ENCODE measurements around the gene LRRC8D.
"Not testable (repeated sequence)": the region's sequence is repeated elsewhere in the genome, so short reads cannot be mapped to it uniquely, and the experiment has no call there.

DNA sequence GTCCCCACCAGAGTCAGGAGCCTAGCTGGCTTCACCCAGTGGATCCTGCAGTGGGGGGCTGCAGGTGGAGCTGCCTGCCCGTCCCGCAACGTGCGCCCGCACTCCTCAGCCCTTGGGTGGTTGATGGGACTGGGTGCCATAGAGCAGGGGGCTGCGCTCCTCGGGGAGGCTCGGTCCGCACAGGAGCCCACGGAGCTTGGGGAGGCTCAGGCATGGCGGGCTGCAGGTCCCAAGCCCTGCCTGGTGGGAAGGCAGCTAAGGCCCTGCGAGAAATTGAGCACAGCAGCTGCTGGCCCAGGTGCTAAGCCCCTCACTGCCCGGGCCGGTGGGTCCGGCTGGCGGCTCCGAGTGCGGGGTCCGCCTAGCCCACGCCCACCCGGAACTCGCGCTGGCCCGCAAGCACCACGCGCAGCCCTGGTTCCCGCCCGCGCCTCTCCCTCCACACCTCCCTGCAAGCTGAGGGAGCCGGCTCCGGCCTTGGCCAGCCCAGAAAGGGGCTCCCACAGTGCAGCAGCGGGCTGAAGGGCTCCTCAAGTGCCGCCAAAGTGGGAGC is 163.8 kb downstream of the LRRC8D start:
- not testable (repeated sequence) for TF ChIP-seq POLR2A, CTCF (IDR thresholded peaks at IDR 0.05)

Measured in lower leg skin (tissue), 3 donors.